ENCODE measurements around the gene SETBP1. TPM values are rescaled to one million over a fixed set of nuclear protein-coding genes. Genes with fewer than 3 reads are reported as not detected.

SETBP1 gene
- 0.23 TPM for total RNA-seq (2021; ENCODE audit: unreplicated experiment)
- polyA plus RNA-seq (2012; ENCODE audit: insufficient read length) = 0.10 TPM
- percentile 19 among the genes with signal in this experiment for Bru-seq, nascent RNA
- BruChase-seq, experiment 1, labeled RNA remaining after a 2-hour chase = percentile 17 among the genes with signal in this experiment
- percentile 19 among the genes with signal in this experiment for BruChase-seq, experiment 2, labeled RNA remaining after a 6-hour chase
- long read RNA-seq, partial matches to known transcripts = 0 of 1 reads
- long read RNA-seq, other reads (novel, unspliced or antisense) = 1 of 1 reads

- Histone ChIP-seq H3K4me3 (ENCODE audit: low read depth in 2 of 2, low read length in 2 of 2) (peak within 1 kb of the TSS; percentile 32 to 45; a peak in 3 of 4 replicates), H3K4me1 (ENCODE audit: control insufficient read depth, insufficient read depth, low read length) (no peaks in the 10 kb centered on the region), H3K27me3 (ENCODE audit: control insufficient read depth, insufficient read depth, low read length) (peaks cover 2% of the 10 kb centered on the region), H3K27ac (ENCODE audit: low read length) (no peak within 1 kb of the TSS), H3K36me3 (ENCODE audit: control insufficient read depth, insufficient read depth, low read length) (no peaks in the 10 kb centered on the region), H3K9me3 (ENCODE audit: control insufficient read depth, insufficient read depth, low read depth, low read length) (no peaks in the 10 kb centered on the region)
- peak; percentile 57; the same call in 1 of the 2 replicates for ATAC-seq
- ChIA-PET POLR2A (no interaction called here), CTCF (interaction anchor here (0.6 kb wide), 1 partner anchor 337 kb away, joined by 3 read pairs; no protein-coding TSS in a partner anchor)
- in situ Hi-C loops (cut with HindIII; ENCODE audit: low pct_unique_long_range_greater_than_20kb, low sequenced_read_pairs) (no loop called here), intact Hi-C loops (cut with micrococcal nuclease; ENCODE audit: unreplicated experiment) (no loop called here)
- TF ChIP-seq POLR2AphosphoS5 (IDR thresholded peaks at IDR 0.05; ENCODE audit: low read depth, low read length) (no peak), TCF7L2 (IDR thresholded peaks at IDR 0.05; ENCODE audit: low read depth, low read length) (no peak), SIN3A (IDR thresholded peaks at IDR 0.05; ENCODE audit: borderline replicate concordance, insufficient read depth, low read depth, low read length) (no peak)
- TF ChIP-seq, protein P1, sequence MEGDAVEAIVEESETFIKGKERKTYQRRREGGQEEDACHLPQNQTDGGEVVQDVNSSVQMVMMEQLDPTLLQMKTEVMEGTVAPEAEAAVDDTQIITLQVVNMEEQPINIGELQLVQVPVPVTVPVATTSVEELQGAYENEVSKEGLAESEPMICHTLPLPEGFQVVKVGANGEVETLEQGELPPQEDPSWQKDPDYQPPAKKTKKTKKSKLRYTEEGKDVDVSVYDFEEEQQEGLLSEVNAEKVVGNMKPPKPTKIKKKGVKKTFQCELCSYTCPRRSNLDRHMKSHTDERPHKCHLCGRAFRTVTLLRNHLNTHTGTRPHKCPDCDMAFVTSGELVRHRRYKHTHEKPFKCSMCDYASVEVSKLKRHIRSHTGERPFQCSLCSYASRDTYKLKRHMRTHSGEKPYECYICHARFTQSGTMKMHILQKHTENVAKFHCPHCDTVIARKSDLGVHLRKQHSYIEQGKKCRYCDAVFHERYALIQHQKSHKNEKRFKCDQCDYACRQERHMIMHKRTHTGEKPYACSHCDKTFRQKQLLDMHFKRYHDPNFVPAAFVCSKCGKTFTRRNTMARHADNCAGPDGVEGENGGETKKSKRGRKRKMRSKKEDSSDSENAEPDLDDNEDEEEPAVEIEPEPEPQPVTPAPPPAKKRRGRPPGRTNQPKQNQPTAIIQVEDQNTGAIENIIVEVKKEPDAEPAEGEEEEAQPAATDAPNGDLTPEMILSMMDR (IDR thresholded peaks at IDR 0.05) = no peak
- TF ChIP-seq, protein P2, sequence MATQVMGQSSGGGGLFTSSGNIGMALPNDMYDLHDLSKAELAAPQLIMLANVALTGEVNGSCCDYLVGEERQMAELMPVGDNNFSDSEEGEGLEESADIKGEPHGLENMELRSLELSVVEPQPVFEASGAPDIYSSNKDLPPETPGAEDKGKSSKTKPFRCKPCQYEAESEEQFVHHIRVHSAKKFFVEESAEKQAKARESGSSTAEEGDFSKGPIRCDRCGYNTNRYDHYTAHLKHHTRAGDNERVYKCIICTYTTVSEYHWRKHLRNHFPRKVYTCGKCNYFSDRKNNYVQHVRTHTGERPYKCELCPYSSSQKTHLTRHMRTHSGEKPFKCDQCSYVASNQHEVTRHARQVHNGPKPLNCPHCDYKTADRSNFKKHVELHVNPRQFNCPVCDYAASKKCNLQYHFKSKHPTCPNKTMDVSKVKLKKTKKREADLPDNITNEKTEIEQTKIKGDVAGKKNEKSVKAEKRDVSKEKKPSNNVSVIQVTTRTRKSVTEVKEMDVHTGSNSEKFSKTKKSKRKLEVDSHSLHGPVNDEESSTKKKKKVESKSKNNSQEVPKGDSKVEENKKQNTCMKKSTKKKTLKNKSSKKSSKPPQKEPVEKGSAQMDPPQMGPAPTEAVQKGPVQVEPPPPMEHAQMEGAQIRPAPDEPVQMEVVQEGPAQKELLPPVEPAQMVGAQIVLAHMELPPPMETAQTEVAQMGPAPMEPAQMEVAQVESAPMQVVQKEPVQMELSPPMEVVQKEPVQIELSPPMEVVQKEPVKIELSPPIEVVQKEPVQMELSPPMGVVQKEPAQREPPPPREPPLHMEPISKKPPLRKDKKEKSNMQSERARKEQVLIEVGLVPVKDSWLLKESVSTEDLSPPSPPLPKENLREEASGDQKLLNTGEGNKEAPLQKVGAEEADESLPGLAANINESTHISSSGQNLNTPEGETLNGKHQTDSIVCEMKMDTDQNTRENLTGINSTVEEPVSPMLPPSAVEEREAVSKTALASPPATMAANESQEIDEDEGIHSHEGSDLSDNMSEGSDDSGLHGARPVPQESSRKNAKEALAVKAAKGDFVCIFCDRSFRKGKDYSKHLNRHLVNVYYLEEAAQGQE (IDR thresholded peaks at IDR 0.05; ENCODE audit: insufficient read depth in 1 of 2, low read depth in 2 of 2, low read length in 1 of 2) = no peak
- no peak for DNase-seq (ENCODE audit: low read depth, low spot score)
- no TSS peak for BruUV-seq (replicated peaks)
These were observed at the start of gene SETBP1 for GRCh38 chr18:44680273-44681075. SETBP1 (plus strand) TSS chr18:44680888; CDS start chr18:44701347, 20,459 bp downstream.

DNA sequence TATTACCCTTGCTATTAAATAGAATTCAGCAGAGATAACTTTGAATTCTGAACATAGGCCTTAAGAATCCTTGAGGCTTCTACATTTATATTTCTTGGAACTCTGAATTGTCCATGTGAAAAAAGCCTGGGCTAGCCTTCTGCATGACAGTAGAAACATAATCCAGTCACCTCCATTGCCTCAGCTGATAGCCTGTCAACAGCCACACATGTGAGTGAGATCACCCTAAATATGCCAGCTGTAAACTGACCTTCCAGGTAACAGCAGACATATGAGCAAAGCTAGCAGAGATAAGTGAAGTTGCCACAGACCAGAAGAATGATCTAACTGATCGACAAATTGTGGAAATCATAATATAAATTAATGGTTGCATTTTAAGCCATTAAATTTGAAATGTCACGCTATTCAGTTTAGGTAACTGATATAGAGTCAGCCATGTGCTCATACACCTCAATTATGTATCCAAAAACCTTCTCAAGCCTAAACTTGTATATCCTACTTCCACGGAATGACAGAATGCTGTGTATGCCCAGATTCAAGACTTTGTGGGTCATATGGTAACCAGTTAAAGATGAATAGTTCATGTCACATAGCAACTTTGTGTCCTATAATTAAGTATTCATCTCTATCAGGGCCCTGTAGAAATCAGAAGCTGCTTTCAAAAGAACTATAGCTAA, 48.1 kb upstream of the SETBP1 start:
- no peaks in the 10 kb centered on the region for H3K9me3 ChIP-seq (ENCODE audit: control insufficient read depth, insufficient read depth, low read depth, low read length)
- H3K36me3 ChIP-seq (ENCODE audit: control insufficient read depth, insufficient read depth, low read length) = no peaks in the 10 kb centered on the region
- DNase-seq (ENCODE audit: low read depth, low spot score) = no peak
- ChIA-PET POLR2A (no interaction called here), CTCF (no interaction called here)
- no peaks in the 10 kb centered on the region for H3K27me3 ChIP-seq (ENCODE audit: control insufficient read depth, insufficient read depth, low read length)
- no peak overlapping the region for H3K4me3 ChIP-seq (ENCODE audit: low read depth in 2 of 2, low read length in 2 of 2)
- H3K27ac ChIP-seq (ENCODE audit: low read length) = no peak overlapping the region
- intact Hi-C loops (cut with micrococcal nuclease; ENCODE audit: unreplicated experiment) = no loop called here
- in situ Hi-C loops (cut with HindIII; ENCODE audit: low pct_unique_long_range_greater_than_20kb, low sequenced_read_pairs) = no loop called here
- TF ChIP-seq TCF7L2 (IDR thresholded peaks at IDR 0.05; ENCODE audit: low read depth, low read length) = no peak
- TF ChIP-seq SIN3A (IDR thresholded peaks at IDR 0.05; ENCODE audit: borderline replicate concordance, insufficient read depth, low read depth, low read length) = no peak
- TF ChIP-seq, protein P2 (IDR thresholded peaks at IDR 0.05; ENCODE audit: insufficient read depth in 1 of 2, low read depth in 2 of 2, low read length in 1 of 2) = no peak
- TF ChIP-seq, protein P1 (IDR thresholded peaks at IDR 0.05) = no peak
- TF ChIP-seq POLR2AphosphoS5 (IDR thresholded peaks at IDR 0.05; ENCODE audit: low read depth, low read length) = no peak
- no peaks in the 10 kb centered on the region for H3K4me1 ChIP-seq (ENCODE audit: control insufficient read depth, insufficient read depth, low read length)
- no TSS peak for BruUV-seq (replicated peaks)
- no peak for ATAC-seq
